CD14-positive monocyte (primary cell): Measurements from ENCODE around the gene HBG2. TPM values are rescaled to one million over a fixed set of nuclear protein-coding genes. Genes with fewer than 3 reads are reported as not detected.

ENCODE experiments used
- DNase-seq, 3 donors: peaks; one replicate each; pipeline ENCODE4 v3.0.0-alpha.2; 2011 to 2022
- H2AFZ ChIP-seq: 2 replicates; pipeline ENCODE4 v1.6.0; 2012; ENCODE audit warnings: mild to moderate bottlenecking, low read depth, low read length, inconsistent platforms; ENCODE audit not compliant: insufficient read depth, poor library complexity, severe bottlenecking
- H3K27ac ChIP-seq, 2 donors: 1 replicate in 1 of 2; 2 replicates in 1 of 2; pipeline ENCODE4 v1.5.1; 2012 to 2013; ENCODE audit warnings: low read length in 2 of 2, control low read depth in 1 of 2, inconsistent platforms in 1 of 2, low read depth in 1 of 2, mild to moderate bottlenecking in 1 of 2
- H3K27me3 ChIP-seq, 2 donors: one replicate each; pipeline versions ENCODE4 v1.6.0 to v1.6.1; 2011 to 2013; ENCODE audit warnings: low read length in 2 of 2; ENCODE audit not compliant: control insufficient read depth in 2 of 2, insufficient read depth in 2 of 2
- H3K36me3 ChIP-seq, 2 donors: replicated peaks in 1 of 2; 1 replicate in 1 of 2; 2 replicates in 1 of 2; pipeline versions ENCODE4 v1.5.1 to v1.6.1; 2012 to 2013; ENCODE audit warnings: low read length in 2 of 2, control low read depth in 1 of 2, inconsistent platforms in 1 of 2, mild to moderate bottlenecking in 1 of 2; ENCODE audit not compliant: insufficient read depth in 2 of 2, control insufficient read depth in 1 of 2
- H3K4me1 ChIP-seq, 2 donors: 1 replicate in 1 of 2; 2 replicates in 1 of 2; pipeline versions ENCODE4 v1.5.1 to v1.6.1; 2012 to 2013; ENCODE audit warnings: low read length in 2 of 2, control low read depth in 1 of 2, inconsistent platforms in 1 of 2, mild to moderate bottlenecking in 1 of 2, moderate library complexity in 1 of 2; ENCODE audit not compliant: insufficient read depth in 2 of 2, control insufficient read depth in 1 of 2
- H3K4me2 ChIP-seq: replicated peaks from 2 replicates; pipeline ENCODE3; 2012; ENCODE audit warnings: low read length, moderate library complexity, mild to moderate bottlenecking; ENCODE audit not compliant: poor library complexity, severe bottlenecking; ENCODE audit errors: extremely low read depth
- H3K4me3 ChIP-seq, 3 experiments: fragments of 200-600 bp in 1 of 3; sonication (generic) in 1 of 3; replicated peaks in 1 of 3; 1 replicate in 2 of 3; 2 replicates in 1 of 3; pipeline ENCODE4 v1.5.1; 2011 to 2013; ENCODE audit warnings: low read length in 3 of 3, mild to moderate bottlenecking in 3 of 3, control low read depth in 2 of 3, low read depth in 2 of 3, inconsistent platforms in 1 of 3, moderate library complexity in 1 of 3
- H3K79me2 ChIP-seq: 2 replicates; pipeline ENCODE4 v1.6.0; 2012; ENCODE audit warnings: mild to moderate bottlenecking, control low read depth, inconsistent platforms, low read length, moderate library complexity; ENCODE audit not compliant: insufficient read depth
- H3K9ac ChIP-seq: 2 replicates; pipeline ENCODE4 v1.6.0; 2017; ENCODE audit warnings: low read length, mild to moderate bottlenecking; ENCODE audit not compliant: insufficient read depth, poor library complexity, severe bottlenecking
- H3K9me3 ChIP-seq, 2 donors: replicated peaks in 1 of 2; 1 replicate in 1 of 2; 2 replicates in 1 of 2; pipeline versions ENCODE4 v1.5.1 to v1.6.1; 2012 to 2013; ENCODE audit warnings: low read length in 2 of 2, control low read depth in 1 of 2; ENCODE audit not compliant: control insufficient read depth in 1 of 2, insufficient read depth in 1 of 2
- H4K20me1 ChIP-seq: 2 replicates; pipeline ENCODE4 v1.6.0; 2012; ENCODE audit warnings: mild to moderate bottlenecking, low read length, control low read depth, moderate library complexity; ENCODE audit not compliant: insufficient read depth
- H3K27ac Mint-ChIP-seq, 7 donors: one replicate each; pipeline ENCODE4 v1.8.0; 2020; ENCODE audit warnings: mild to moderate bottlenecking in 7 of 7, mixed read lengths in 7 of 7, moderate library complexity in 6 of 7, inconsistent platforms in 2 of 7
- H3K27me3 Mint-ChIP-seq, 3 donors: one replicate each; pipeline ENCODE4 v1.8.0; 2021 to 2022; ENCODE audit warnings: low read depth in 3 of 3, mild to moderate bottlenecking in 3 of 3, mixed read lengths in 3 of 3, moderate library complexity in 3 of 3, inconsistent platforms in 1 of 3
- H3K36me3 Mint-ChIP-seq, 2 donors: one replicate each; pipeline ENCODE4 v1.8.0; 2020; ENCODE audit warnings: mixed read lengths in 2 of 2, inconsistent platforms in 1 of 2, mild to moderate bottlenecking in 1 of 2
- H3K4me1 Mint-ChIP-seq: one replicate; pipeline ENCODE4 v1.8.0; 2020; ENCODE audit warnings: mild to moderate bottlenecking, mixed read lengths
- H3K4me3 Mint-ChIP-seq, 2 donors: one replicate each; pipeline ENCODE4 v1.8.0; 2020; ENCODE audit warnings: mild to moderate bottlenecking in 2 of 2, mixed read lengths in 2 of 2, moderate library complexity in 1 of 2
- H3K9me3 Mint-ChIP-seq, 7 donors: one replicate each; pipeline ENCODE4 v1.8.0; 2020 to 2022; ENCODE audit warnings: mixed read lengths in 7 of 7, mild to moderate bottlenecking in 6 of 7, moderate library complexity in 6 of 7, inconsistent platforms in 2 of 7
- CTCF ChIP-seq: fragments of 200-600 bp; IDR thresholded peaks from one replicate; pipeline ENCODE4 v1.8.0; 2022; ENCODE audit warnings: antibody characterized with exemption, mild to moderate bottlenecking
- WGBS: methylation state at CpG from one replicate; pipeline ENCODE4 v1.1.5; 2013; ENCODE audit warnings: missing lambda C conversion rate; ENCODE audit not compliant: insufficient coverage; 5-methylcytosine and 5-hydroxymethylcytosine counted together
- intact Hi-C, 2 donors: fragments of 100-400 bp; cut with micrococcal nuclease; formaldehyde crosslinking; loops; one replicate each; pipeline versions ENCODE4 v1.15.0 to v1.15.1; 2023
- polyA plus RNA-seq, 3 donors: library from polyadenylated mRNA; depleted of rRNA in 1 of 3; unstranded in 2 of 3; stranded (reverse) in 1 of 3; fragments of 300-500 nt in 2 of 3; fragments of >200 nt in 1 of 3; fragmentation: Illumina TruSeq in 2 of 3; gene quantifications; 1 replicate in 2 of 3; 2 replicates in 1 of 3; pipeline ENCODE4 v1.2.3, GENCODE V29; 2012 to 2021

HBG2 gene
- polyA plus RNA-seq, 3 donors: 5.1 TPM; not detected in 2

GRCh38 chr11:5265832-5266231 lies 11.3 kb upstream of the HBG2 start:
- WGBS: no CpG with 5 or more reads among the region's 2 CpGs
- H3K4me1 ChIP-seq: no peaks in the 10 kb centered on the region
- no peaks in the 10 kb centered on the region for H3K36me3 ChIP-seq
- H4K20me1 ChIP-seq: no peaks in the 10 kb centered on the region
- DNase-seq: no peak
- Mint-ChIP-seq H3K4me3 (no peak overlapping the region), H3K4me1 (no peaks in the 10 kb centered on the region), H3K36me3 (no peaks in the 10 kb centered on the region), H3K9me3 (peaks cover 0 to 9% (median 2%) of the 10 kb centered on the region in 7 donors), H3K27ac (no peak overlapping the region), H3K27me3 (no peaks in the 10 kb centered on the region)
- no peak overlapping the region for H3K9ac ChIP-seq
- no peak overlapping the region for H2AFZ ChIP-seq
- no peak for TF ChIP-seq CTCF
- H3K4me2 ChIP-seq: no peak overlapping the region
- H3K79me2 ChIP-seq: no peaks in the 10 kb centered on the region
- H3K9me3 ChIP-seq: no peaks in the 10 kb centered on the region
- no peaks in the 10 kb centered on the region for H3K27me3 ChIP-seq
- intact Hi-C loops: no loop called here
- no peak overlapping the region for H3K4me3 ChIP-seq
- H3K27ac ChIP-seq: no peak overlapping the region

- H3K36me3 ChIP-seq: no peaks in the 10 kb centered on the region
- H2AFZ ChIP-seq: no peak overlapping the region
- Mint-ChIP-seq H3K4me3 (no peak overlapping the region), H3K36me3 (no peaks in the 10 kb centered on the region), H3K27ac (no peak overlapping the region), H3K4me1 (no peaks in the 10 kb centered on the region), H3K27me3 (no peaks in the 10 kb centered on the region), H3K9me3 (peaks cover 0 to 16% (median 5%) of the 10 kb centered on the region in 7 donors)
- no peak overlapping the region for H3K9ac ChIP-seq
- H3K4me2 ChIP-seq: no peak overlapping the region
- 92% methylated on average over 6 of the region's 7 CpGs for WGBS
- H3K27ac ChIP-seq: no peak overlapping the region
- no peaks in the 10 kb centered on the region for H3K4me1 ChIP-seq
- no peak for DNase-seq
- H3K9me3 ChIP-seq: peaks cover 0 to 13% of the 10 kb centered on the region in 2 donors
- H4K20me1 ChIP-seq: no peaks in the 10 kb centered on the region
- H3K27me3 ChIP-seq: no peaks in the 10 kb centered on the region
- no peak for TF ChIP-seq CTCF
- H3K79me2 ChIP-seq: no peaks in the 10 kb centered on the region
- H3K4me3 ChIP-seq: no peak overlapping the region
- intact Hi-C loops: no loop called here
These were observed 4.1 kb upstream of the HBG2 start for GRCh38 chr11:5258543-5259262.
